SK-N-SH treated with all-trans-retinoic acid at 6 μM for 48 hours (cell line): ENCODE results near the gene SLC25A39.
A peak's percentile ranks its signal among the peaks of the same experiment; 100 is the strongest.
"Not testable (repeated sequence)": the region's sequence is repeated elsewhere in the genome, so short reads cannot be mapped to it uniquely, and the experiment has no call there.

Experiments used
- ATAC-seq: fragments of 200-7000 bp; cut with Tn5 transposase; 3 replicates; pipeline ENCODE4 v1.9.1; 2020; ENCODE audit warnings: mild to moderate bottlenecking, moderate library complexity
- BACH2 ChIP-seq: fragments of 250-450 bp; sonication (Bioruptor Pico); IDR thresholded peaks from 2 replicates; pipeline ENCODE4 v1.9.0; 2021; ENCODE audit warnings: mild to moderate bottlenecking, borderline replicate concordance
- CSDC2 ChIP-seq: fragments of 250-450 bp; sonication (Bioruptor Pico); IDR thresholded peaks from 2 replicates; pipeline ENCODE4 v1.5.0; 2020; ENCODE audit warnings: mild to moderate bottlenecking, moderate library complexity
- ESRRG ChIP-seq: fragments of 250-450 bp; sonication (Bioruptor Pico); IDR thresholded peaks from 2 replicates; pipeline ENCODE4 v1.6.1; 2021; ENCODE audit warnings: mild to moderate bottlenecking
- OSR1 ChIP-seq: fragments of 250-450 bp; sonication (Bioruptor Pico); IDR thresholded peaks from 2 replicates; pipeline ENCODE4 v1.8.0; 2022; ENCODE audit warnings: moderate library complexity, mild to moderate bottlenecking, inconsistent platforms
- PPARA ChIP-seq: fragments of 250-450 bp; sonication (Bioruptor Pico); IDR thresholded peaks from 2 replicates; pipeline ENCODE4 v1.5.0; 2020; ENCODE audit warnings: mild to moderate bottlenecking, borderline replicate concordance
- RARB ChIP-seq: fragments of 250-450 bp; sonication (Bioruptor Pico); IDR thresholded peaks from 2 replicates; pipeline ENCODE4 v1.8.0; 2021; ENCODE audit warnings: mild to moderate bottlenecking, moderate library complexity
- TCF4 ChIP-seq: fragments of 250-450 bp; sonication (Bioruptor Pico); IDR thresholded peaks from 2 replicates; pipeline ENCODE4 v1.8.0; 2021; ENCODE audit warnings: mild to moderate bottlenecking, moderate library complexity, borderline replicate concordance
- TOX ChIP-seq: fragments of 250-450 bp; sonication (Bioruptor Pico); IDR thresholded peaks from 2 replicates; pipeline ENCODE4 v1.8.0; 2021; ENCODE audit warnings: mild to moderate bottlenecking, moderate library complexity, borderline replicate concordance
- ZFP3 ChIP-seq: fragments of 250-450 bp; sonication (Bioruptor Pico); IDR thresholded peaks from 2 replicates; pipeline ENCODE4 v1.5.0; 2020; ENCODE audit warnings: mild to moderate bottlenecking, moderate library complexity
- ZNF565 ChIP-seq: fragments of 450-650 bp; formaldehyde crosslinking; conservative IDR thresholded peaks from 2 replicates; pipeline ENCODE4 v1.5.0; 2020; ENCODE audit warnings: low read depth, mild to moderate bottlenecking, moderate library complexity
- ZNF70 ChIP-seq: fragments of 450-650 bp; formaldehyde crosslinking; IDR thresholded peaks from 2 replicates; pipeline ENCODE4 v1.5.0; 2020; ENCODE audit warnings: mild to moderate bottlenecking, moderate library complexity
- ZNF8 ChIP-seq: fragments of 450-650 bp; formaldehyde crosslinking; IDR thresholded peaks from 2 replicates; pipeline ENCODE4 v1.5.0; 2020; ENCODE audit warnings: mild to moderate bottlenecking, moderate library complexity
- TF ChIP-seq, protein P1 (sequence below): fragments of 250-450 bp; sonication (Bioruptor Pico); IDR thresholded peaks from 2 replicates; pipeline ENCODE4 v1.8.0; 2020; ENCODE audit warnings: mild to moderate bottlenecking, moderate library complexity, borderline replicate concordance
- TF ChIP-seq, protein P2 (sequence below): fragments of 250-450 bp; sonication (Bioruptor Pico); IDR thresholded peaks from 2 replicates; pipeline ENCODE4 v1.5.1; 2021; ENCODE audit warnings: mild to moderate bottlenecking, moderate library complexity
- TF ChIP-seq, protein P3 (sequence below): fragments of 250-450 bp; sonication (Bioruptor Pico); IDR thresholded peaks from 2 replicates; pipeline ENCODE4 v1.5.1; 2020; ENCODE audit warnings: low read depth, mild to moderate bottlenecking, moderate library complexity

Gene SLC25A39, protein sequence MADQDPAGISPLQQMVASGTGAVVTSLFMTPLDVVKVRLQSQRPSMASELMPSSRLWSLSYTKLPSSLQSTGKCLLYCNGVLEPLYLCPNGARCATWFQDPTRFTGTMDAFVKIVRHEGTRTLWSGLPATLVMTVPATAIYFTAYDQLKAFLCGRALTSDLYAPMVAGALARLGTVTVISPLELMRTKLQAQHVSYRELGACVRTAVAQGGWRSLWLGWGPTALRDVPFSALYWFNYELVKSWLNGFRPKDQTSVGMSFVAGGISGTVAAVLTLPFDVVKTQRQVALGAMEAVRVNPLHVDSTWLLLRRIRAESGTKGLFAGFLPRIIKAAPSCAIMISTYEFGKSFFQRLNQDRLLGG

DNA sequence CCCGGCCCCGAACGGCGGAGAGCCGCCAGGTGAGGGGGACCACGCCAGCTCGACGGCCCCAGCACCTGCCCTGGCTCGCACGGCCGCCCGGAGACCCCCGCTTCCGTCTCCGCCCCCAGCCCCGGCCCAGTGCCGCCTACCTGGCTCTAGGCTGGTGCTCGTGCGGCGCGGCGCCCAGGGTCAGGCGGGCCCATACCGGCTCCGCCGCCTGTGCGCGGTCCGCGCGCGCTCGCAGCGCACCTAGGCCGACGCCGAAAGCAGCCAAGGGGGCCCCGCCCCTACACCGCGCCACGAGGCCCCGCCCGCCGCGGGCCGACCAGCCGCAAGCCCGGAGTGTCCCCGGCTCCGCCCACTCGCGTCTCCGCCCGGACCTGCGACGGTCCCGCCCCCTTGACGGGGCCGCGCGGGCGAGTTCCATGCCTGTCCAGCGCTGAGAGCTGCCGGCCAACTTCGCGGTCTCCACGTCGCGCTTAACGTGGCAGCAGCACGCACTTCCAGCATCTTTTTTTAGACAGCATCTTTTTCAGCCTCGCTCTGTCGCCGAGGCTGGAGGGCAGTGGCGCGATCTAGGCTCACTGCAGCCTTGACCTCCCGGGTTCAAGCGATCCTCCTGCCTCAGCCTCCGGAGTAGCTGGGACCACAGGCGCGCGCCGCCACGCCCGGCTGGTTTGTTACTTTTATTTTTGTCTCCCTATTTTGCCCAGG is at the start of gene SLC25A39:
SLC25A39 (minus strand) TSS at position 253 of the 705 bp plus-strand sequence. CDS start 1,261 bp downstream, outside the sequence.
- 0 out of 2 replicates have a peak, but pooled peaks have one; percentile 22 for TF ChIP-seq ZFP3 (CRISPR knock-in tag)
- TF ChIP-seq ESRRG (CRISPR knock-in tag), result no peak
- TF ChIP-seq, all 23 proteins: peak for 1
- peak; percentile 82 for ATAC-seq

DNA sequence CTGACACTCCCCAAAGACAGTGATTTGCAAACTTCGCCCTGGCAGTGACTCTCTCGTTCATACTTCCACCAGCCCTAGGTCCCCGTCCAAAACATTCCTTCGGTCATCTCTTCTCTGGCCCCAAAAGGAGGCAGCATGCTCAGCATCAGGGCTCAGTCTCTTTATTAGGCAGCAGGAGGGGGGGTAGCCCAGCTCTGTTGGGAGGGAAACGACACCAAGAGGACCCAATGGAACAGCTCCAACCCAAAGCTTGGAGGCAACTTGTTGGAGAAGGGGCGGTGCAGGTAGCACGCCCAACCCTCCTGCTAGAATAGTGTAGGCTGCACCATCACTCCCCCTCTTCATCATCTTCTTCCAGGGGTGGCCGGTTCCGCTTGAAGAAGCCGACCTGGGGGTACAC is 47.4 kb upstream of the SLC25A39 start:
- ATAC-seq, result no peak
- TF ChIP-seq ZNF70 (CRISPR knock-in tag) (no peak), OSR1 (CRISPR knock-in tag) (no peak), TOX (CRISPR knock-in tag) (no peak), ZNF8 (CRISPR knock-in tag) (no peak), BACH2 (CRISPR knock-in tag) (no peak), CSDC2 (no peak), PPARA (no peak), TCF4 (CRISPR knock-in tag) (no peak), ESRRG (CRISPR knock-in tag) (no peak)
- TF ChIP-seq, protein P1, sequence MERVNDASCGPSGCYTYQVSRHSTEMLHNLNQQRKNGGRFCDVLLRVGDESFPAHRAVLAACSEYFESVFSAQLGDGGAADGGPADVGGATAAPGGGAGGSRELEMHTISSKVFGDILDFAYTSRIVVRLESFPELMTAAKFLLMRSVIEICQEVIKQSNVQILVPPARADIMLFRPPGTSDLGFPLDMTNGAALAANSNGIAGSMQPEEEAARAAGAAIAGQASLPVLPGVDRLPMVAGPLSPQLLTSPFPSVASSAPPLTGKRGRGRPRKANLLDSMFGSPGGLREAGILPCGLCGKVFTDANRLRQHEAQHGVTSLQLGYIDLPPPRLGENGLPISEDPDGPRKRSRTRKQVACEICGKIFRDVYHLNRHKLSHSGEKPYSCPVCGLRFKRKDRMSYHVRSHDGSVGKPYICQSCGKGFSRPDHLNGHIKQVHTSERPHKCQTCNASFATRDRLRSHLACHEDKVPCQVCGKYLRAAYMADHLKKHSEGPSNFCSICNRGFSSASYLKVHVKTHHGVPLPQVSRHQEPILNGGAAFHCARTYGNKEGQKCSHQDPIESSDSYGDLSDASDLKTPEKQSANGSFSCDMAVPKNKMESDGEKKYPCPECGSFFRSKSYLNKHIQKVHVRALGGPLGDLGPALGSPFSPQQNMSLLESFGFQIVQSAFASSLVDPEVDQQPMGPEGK (CRISPR knock-in tag), result no peak
- TF ChIP-seq, protein P2, sequence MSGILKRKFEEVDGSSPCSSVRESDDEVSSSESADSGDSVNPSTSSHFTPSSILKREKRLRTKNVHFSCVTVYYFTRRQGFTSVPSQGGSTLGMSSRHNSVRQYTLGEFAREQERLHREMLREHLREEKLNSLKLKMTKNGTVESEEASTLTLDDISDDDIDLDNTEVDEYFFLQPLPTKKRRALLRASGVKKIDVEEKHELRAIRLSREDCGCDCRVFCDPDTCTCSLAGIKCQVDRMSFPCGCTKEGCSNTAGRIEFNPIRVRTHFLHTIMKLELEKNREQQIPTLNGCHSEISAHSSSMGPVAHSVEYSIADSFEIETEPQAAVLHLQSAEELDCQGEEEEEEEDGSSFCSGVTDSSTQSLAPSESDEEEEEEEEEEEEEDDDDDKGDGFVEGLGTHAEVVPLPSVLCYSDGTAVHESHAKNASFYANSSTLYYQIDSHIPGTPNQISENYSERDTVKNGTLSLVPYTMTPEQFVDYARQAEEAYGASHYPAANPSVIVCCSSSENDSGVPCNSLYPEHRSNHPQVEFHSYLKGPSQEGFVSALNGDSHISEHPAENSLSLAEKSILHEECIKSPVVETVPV (CRISPR knock-in tag), result no peak
- TF ChIP-seq, protein P3, sequence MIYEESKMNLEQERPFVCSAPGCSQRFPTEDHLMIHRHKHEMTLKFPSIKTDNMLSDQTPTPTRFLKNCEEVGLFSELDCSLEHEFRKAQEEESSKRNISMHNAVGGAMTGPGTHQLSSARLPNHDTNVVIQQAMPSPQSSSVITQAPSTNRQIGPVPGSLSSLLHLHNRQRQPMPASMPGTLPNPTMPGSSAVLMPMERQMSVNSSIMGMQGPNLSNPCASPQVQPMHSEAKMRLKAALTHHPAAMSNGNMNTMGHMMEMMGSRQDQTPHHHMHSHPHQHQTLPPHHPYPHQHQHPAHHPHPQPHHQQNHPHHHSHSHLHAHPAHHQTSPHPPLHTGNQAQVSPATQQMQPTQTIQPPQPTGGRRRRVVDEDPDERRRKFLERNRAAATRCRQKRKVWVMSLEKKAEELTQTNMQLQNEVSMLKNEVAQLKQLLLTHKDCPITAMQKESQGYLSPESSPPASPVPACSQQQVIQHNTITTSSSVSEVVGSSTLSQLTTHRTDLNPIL (CRISPR knock-in tag), result no peak

DNA sequence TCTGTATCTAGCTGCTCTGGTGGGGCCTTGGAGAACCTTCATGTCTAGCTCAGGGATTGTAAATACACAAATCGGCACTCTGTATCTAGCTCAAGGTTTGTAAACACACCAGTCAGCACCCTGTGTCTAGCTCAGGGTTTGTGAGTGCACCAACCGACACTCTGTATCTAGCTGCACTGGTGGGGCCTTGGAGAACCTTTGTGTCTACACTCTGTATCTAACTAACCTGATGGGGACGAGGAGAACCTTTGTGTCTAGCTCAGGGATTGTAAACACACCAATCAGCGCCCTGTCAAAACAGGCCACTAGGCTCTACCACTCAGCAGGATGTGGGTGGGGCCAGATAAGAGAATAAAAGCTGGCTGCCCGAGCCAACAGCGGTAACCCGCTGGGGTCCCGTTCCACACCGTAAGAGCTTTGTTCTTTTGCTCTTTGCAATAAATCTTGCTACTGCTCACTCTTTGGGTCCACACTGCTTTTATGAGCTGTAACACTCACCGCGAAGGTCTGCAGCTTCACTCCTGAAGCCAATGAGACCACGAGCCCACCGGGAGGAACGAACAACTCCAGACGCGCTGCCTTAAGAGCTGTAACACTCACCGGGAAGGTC is 44.9 kb upstream of the SLC25A39 start:
- ATAC-seq, result not testable (repeated sequence)

DNA sequence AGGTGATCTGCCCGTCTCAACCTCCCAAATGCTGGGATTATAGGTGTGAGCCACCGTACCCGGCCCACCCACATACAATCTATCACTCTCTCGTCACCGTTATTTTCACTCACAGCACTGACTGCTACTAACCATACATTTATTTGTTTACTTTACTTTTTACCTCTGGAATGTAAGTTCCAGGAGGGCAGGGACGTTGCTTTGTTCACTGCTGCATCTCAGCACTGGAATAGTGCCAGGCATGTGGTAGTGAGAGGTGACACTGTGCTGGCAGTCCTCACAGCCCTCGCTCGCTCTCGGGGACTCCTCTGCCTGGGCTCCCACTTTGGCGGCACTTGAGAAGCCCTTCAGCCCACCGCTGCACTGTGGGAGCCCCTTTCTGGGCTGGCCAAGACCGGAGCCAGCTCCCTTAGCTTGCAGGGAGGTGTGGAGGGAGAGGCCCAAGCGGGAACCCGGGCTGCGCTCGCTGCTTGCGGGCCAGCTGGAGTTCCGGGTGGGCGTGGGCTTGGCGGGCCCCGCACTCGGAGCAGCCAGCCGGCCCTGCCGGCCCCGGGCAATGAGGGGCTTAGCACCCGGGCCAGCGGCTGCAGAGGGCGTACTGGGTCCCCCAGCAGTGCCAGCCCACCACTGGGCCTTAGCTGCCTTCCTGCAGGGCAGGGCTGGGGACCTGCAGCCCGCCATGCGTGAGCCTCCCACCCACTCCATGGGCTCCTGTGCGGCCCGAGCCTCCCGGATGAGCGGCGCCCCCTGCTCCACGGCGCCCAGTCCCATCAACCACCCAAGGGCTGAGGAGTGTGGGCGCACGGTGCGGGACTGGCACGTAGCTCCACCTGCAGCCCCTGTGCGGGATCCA is 44.0 kb upstream of the SLC25A39 start:
- ATAC-seq, result not testable (repeated sequence)

DNA sequence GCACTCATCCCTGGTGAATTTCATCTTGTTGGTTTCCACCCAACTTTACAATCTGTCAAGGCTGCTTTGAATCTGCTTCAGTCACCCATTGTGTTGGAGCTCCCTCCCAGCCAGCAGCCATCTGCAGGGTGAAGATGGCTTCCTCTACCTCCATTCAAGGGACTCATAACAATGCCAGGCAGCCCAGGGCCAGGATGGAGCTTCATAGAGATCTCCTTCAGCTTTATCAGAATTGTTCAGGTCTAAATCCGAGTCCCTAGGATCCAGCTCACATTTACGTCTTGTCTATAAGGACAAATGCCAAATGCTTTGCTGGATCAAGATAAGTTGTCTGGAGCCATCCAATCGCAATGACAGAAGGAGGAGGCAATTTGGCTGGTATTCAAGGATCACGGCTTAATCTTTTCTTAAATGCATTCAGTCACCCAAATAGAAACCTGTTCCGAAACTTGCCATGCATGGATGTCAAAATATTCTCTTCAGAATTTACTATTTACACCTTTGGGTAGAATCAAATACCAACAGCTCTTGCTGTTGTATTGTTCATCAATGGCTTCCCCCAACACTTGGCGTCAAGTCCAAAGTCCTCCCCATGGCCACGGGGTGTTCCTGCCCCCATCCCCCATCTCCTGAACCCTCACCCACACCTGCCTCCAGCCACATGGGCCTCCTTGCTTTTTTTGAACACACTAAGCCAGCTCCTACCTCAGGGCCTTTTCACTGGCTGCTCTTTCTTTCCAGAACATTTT is 42.8 kb upstream of the SLC25A39 start:
- TF ChIP-seq ZNF565 (CRISPR knock-in tag) (no peak), RARB (CRISPR knock-in tag) (no peak), TOX (CRISPR knock-in tag) (no peak), OSR1 (CRISPR knock-in tag) (no peak), TCF4 (CRISPR knock-in tag) (no peak)
- TF ChIP-seq, protein P3 (CRISPR knock-in tag), result no peak
- TF ChIP-seq, protein P2 (CRISPR knock-in tag), result no peak
- no peak for ATAC-seq

DNA sequence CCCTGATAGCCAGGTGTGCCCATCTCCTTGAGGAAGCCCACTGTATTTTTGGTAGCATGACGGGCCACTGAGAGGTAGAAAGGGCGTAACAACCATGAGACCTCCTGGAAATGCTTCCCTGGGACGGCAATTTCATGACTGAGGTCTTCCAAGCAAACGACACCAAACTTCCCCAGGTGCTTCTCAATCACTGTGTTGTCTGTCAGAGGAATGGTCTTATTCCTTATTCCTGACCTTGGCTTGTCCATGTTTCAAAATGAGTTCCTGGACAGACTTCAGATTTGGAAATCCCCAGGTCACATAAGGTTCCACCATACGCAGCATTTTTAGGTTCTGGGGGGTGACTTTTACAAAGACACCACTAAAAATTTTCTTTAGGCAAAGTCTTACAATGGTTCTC is 40.4 kb upstream of the SLC25A39 start:
- not testable (repeated sequence) for ATAC-seq
